ENCODE data around the gene PTPRC.

- TF ChIP-seq, protein P1, sequence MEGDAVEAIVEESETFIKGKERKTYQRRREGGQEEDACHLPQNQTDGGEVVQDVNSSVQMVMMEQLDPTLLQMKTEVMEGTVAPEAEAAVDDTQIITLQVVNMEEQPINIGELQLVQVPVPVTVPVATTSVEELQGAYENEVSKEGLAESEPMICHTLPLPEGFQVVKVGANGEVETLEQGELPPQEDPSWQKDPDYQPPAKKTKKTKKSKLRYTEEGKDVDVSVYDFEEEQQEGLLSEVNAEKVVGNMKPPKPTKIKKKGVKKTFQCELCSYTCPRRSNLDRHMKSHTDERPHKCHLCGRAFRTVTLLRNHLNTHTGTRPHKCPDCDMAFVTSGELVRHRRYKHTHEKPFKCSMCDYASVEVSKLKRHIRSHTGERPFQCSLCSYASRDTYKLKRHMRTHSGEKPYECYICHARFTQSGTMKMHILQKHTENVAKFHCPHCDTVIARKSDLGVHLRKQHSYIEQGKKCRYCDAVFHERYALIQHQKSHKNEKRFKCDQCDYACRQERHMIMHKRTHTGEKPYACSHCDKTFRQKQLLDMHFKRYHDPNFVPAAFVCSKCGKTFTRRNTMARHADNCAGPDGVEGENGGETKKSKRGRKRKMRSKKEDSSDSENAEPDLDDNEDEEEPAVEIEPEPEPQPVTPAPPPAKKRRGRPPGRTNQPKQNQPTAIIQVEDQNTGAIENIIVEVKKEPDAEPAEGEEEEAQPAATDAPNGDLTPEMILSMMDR (conservative IDR thresholded peaks at IDR 0.05) = no peak
- no peak for TF ChIP-seq ZFX (IDR thresholded peaks at IDR 0.05)
These were observed 41.5 kb downstream of the PTPRC start for GRCh38 chr1:198680174-198680875.
